Calu3 (cell line): Measurements from ENCODE around the gene KXD1. TPM values are rescaled to one million over a fixed set of nuclear protein-coding genes. Genes with fewer than 3 reads are reported as not detected.

ENCODE experiments used
- BruUV-seq: library from RNA; stranded (reverse); fragments of 400-500 nt; replicated peaks from 2 replicates; lab custom pipeline; 2021; lab: Mats Ljungman, UMichigan
- CTCF ChIA-PET: fragments of 300-600 bp; sonication (Branson Sonifier 250); formaldehyde crosslinking; loops from one replicate; lab custom pipeline; 2022; ENCODE audit warnings: antibody characterized with exemption; lab: Charles Lee
- DNase-seq: peaks from one replicate; pipeline ENCODE4 v3.0.0; 2022
- H3K27ac Mint-ChIP-seq: one replicate; pipeline ENCODE4 v1.8.0; 2022; ENCODE audit warnings: mixed read lengths; ENCODE audit not compliant: unreplicated experiment
- H3K27me3 Mint-ChIP-seq: one replicate; pipeline ENCODE4 v1.8.0; 2022; ENCODE audit warnings: mixed read lengths; ENCODE audit not compliant: unreplicated experiment
- H3K36me3 Mint-ChIP-seq: one replicate; pipeline ENCODE4 v1.8.0; 2022; ENCODE audit warnings: mild to moderate bottlenecking, moderate library complexity, mixed read lengths; ENCODE audit not compliant: insufficient read depth, unreplicated experiment
- H3K4me1 Mint-ChIP-seq: one replicate; pipeline ENCODE4 v1.8.0; 2022; ENCODE audit warnings: mild to moderate bottlenecking, low read depth, mixed read lengths; ENCODE audit not compliant: unreplicated experiment
- H3K4me3 Mint-ChIP-seq: one replicate; pipeline ENCODE4 v1.8.0; 2022; ENCODE audit warnings: mild to moderate bottlenecking, low read depth, moderate library complexity, mixed read lengths; ENCODE audit not compliant: unreplicated experiment
- H3K9me3 Mint-ChIP-seq: one replicate; pipeline ENCODE4 v1.8.0; 2022; ENCODE audit warnings: low read depth, mixed read lengths; ENCODE audit not compliant: unreplicated experiment
- CTCF ChIP-seq: fragments of 200-600 bp; IDR thresholded peaks from one replicate; pipeline ENCODE4 v1.8.0; 2022; ENCODE audit warnings: antibody characterized with exemption; ENCODE audit not compliant: unreplicated experiment
- intact Hi-C: fragments of 100-400 bp; cut with micrococcal nuclease; formaldehyde crosslinking; loops from one replicate; pipeline ENCODE4 v1.10.0; 2022; ENCODE audit not compliant: unreplicated experiment
- total RNA-seq: library from RNA; stranded (reverse); gene quantifications from 2 replicates; pipeline ENCODE4 v1.2.3, GENCODE V29; 2022

Gene KXD1
- total RNA-seq, 1 experiment from 2014 or later = 61.5 TPM

GRCh38 chr19:18543814-18544475, 13.7 kb upstream of the KXD1 start:
- no peak for TF ChIP-seq CTCF
- Mint-ChIP-seq H3K27me3 (no peaks in the 10 kb centered on the region), H3K36me3 (peaks cover 27% of the 10 kb centered on the region), H3K27ac (peak overlapping the region; percentile 15), H3K4me1 (no peaks in the 10 kb centered on the region), H3K9me3 (no peaks in the 10 kb centered on the region), H3K4me3 (peak overlapping the region; percentile 83)
- DNase-seq = peak; percentile 24
- intact Hi-C loops = no loop called here
- BruUV-seq = no TSS peak
- CTCF ChIA-PET = interaction anchor here (0.5 to 0.6 kb wide), 2 partner anchors 329 to 868 kb away, joined by 3 read pairs; no protein-coding TSS in a partner anchor

GRCh38 chr19:18551631-18552030, 6.0 kb upstream of the KXD1 start:
- no peak for TF ChIP-seq CTCF
- Mint-ChIP-seq H3K4me3 (no peak overlapping the region), H3K27me3 (no peaks in the 10 kb centered on the region), H3K4me1 (no peaks in the 10 kb centered on the region), H3K9me3 (no peaks in the 10 kb centered on the region), H3K36me3 (no peaks in the 10 kb centered on the region), H3K27ac (no peak overlapping the region)
- BruUV-seq = no TSS peak
- intact Hi-C loops = no loop called here
- DNase-seq = no peak
- CTCF ChIA-PET = interaction anchor here (0.7 kb wide), 1 partner anchor 377 kb away, joined by 6 read pairs; no protein-coding TSS in a partner anchor

GRCh38 chr19:18558202-18558555, 509 bp downstream of the KXD1 start:
- Mint-ChIP-seq H3K4me1 (peaks cover 8% of the 10 kb centered on the region), H3K36me3 (peaks cover 24% of the 10 kb centered on the region), H3K4me3 (peak overlapping the region; percentile 81), H3K27me3 (no peaks in the 10 kb centered on the region), H3K27ac (peak overlapping the region; percentile 87), H3K9me3 (no peaks in the 10 kb centered on the region)
- intact Hi-C loops = no loop called here
- TF ChIP-seq CTCF = no peak
- no peak for DNase-seq
- CTCF ChIA-PET = no interaction called here
- BruUV-seq = no TSS peak

GRCh38 chr19:18558604-18559003, 934 bp downstream of the KXD1 start:
- peak overlapping the region; percentile 81 for H3K4me3 Mint-ChIP-seq
- no peak for DNase-seq
- intact Hi-C loops = no loop called here
- no peaks in the 10 kb centered on the region for H3K27me3 Mint-ChIP-seq
- no peak for TF ChIP-seq CTCF
- CTCF ChIA-PET = no interaction called here
- H3K27ac Mint-ChIP-seq = peak overlapping the region; percentile 87
- H3K4me1 Mint-ChIP-seq = peaks cover 8% of the 10 kb centered on the region
- no peaks in the 10 kb centered on the region for H3K9me3 Mint-ChIP-seq
- no TSS peak for BruUV-seq
- H3K36me3 Mint-ChIP-seq = peaks cover 24% of the 10 kb centered on the region
